Fibroblast of villous mesenchyme (primary cell): ENCODE measurements around the gene SCN3A. TPM values are rescaled to one million over a fixed set of nuclear protein-coding genes. Genes with fewer than 3 reads are reported as not detected.

Source experiments
- DNase-seq: peaks from one replicate; pipeline ENCODE4 v3.0.0-alpha.2; 2010; ENCODE audit warnings: low read depth
- H3K4me3 ChIP-seq: 2 replicates; pipeline ENCODE4 v1.5.1; 2011; ENCODE audit warnings: low read depth, mild to moderate bottlenecking, low read length
- total RNA-seq: library from RNA; depleted of rRNA; stranded (reverse); fragments of >200 nt; gene quantifications from 2 replicates; pipeline ENCODE4 v1.2.3, GENCODE V29; 2012
- TF ChIP-seq, protein P1 (sequence below): IDR thresholded peaks from 2 replicates; pipeline ENCODE4 v1.5.1; 2012; ENCODE audit warnings: low read depth, mild to moderate bottlenecking, low read length; ENCODE audit not compliant: insufficient read depth

SCN3A gene
- total RNA-seq, 1 donor: not detected

DNA sequence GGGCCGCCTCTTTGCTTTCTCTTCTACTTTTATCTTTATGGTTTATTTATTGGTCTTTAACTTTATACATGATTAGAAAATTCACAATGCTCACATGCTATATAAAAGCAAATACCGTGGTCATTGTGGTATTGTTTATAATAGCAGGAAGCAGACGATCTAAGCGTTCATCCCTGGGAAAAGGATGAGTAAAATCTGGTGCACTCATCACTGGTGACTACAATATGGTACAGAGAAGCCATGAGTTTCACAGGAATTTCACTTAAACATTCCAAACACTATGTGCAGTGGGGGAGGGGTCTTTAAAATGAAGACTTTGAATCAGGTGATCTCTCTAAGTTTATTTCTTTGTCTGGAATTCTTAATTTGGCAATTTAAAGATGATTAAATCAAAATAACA, 97.9 kb downstream of the SCN3A start:
- DNase-seq: no peak
- no peak overlapping the region for H3K4me3 ChIP-seq
- TF ChIP-seq, protein P1, sequence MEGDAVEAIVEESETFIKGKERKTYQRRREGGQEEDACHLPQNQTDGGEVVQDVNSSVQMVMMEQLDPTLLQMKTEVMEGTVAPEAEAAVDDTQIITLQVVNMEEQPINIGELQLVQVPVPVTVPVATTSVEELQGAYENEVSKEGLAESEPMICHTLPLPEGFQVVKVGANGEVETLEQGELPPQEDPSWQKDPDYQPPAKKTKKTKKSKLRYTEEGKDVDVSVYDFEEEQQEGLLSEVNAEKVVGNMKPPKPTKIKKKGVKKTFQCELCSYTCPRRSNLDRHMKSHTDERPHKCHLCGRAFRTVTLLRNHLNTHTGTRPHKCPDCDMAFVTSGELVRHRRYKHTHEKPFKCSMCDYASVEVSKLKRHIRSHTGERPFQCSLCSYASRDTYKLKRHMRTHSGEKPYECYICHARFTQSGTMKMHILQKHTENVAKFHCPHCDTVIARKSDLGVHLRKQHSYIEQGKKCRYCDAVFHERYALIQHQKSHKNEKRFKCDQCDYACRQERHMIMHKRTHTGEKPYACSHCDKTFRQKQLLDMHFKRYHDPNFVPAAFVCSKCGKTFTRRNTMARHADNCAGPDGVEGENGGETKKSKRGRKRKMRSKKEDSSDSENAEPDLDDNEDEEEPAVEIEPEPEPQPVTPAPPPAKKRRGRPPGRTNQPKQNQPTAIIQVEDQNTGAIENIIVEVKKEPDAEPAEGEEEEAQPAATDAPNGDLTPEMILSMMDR: no peak

DNA sequence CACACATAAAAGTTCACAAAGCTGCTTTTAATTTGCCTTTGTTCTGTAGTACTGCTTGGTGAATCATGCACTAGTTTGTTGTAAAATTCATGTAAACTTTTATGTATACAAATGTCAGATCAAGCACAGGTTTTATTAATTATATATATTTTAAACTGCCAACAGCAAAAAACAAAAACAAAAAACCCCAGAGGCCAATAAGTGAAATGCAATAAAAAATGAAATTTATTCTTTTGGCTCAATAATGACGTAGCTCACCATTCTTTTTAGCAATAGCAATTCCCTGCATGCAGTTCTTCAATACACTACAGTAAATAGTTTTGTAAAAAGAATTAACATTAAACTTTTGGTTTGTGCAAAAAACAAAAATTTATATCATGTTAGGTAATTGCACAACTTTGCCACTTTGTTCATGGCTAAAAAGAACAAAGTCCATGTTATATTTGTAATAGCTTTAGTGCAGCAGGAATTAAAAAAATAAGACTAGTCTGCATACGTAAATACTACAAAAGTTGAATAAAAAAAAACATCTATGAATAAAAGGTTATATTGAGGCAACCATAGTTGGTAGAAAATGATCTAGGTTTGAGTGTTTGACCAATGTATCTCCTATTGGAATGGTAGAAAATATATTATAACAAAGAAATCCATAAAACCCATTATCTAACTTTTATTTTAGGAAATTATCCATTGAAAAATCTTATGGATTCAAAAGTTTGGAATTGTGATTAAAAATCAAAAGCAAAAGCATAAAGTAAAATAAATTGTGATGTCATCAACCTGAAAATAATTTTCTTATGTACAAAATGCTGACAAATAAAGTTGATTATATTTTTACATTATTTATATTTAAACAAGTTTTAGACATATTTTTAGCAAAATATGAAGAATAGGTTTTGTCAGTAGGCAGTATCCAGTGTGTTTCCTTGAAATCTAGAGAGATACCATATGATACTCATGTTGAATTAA, 115.6 kb downstream of the SCN3A start:
- no peak overlapping the region for H3K4me3 ChIP-seq
- TF ChIP-seq, protein P1: no peak
- no peak for DNase-seq

DNA sequence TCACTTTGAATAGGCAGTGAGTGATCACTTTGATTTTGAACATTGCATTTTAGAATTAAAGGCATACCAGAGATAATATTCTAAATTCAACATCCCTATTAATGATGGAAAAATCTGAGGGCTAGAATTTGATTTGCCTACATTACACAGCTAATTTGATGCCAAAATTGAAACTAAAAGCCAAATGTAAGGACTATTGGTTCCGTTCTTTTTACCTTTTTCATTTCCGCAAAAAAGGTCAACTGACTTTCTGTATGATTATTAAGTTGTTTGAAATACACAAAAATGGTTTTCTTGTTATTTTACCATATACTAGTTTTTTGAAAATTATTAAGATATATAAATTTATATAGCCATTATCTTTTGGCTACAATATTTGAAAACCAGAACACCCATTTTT, 117.5 kb downstream of the SCN3A start:
- TF ChIP-seq, protein P1: no peak
- H3K4me3 ChIP-seq: no peak overlapping the region
- DNase-seq: no peak

DNA sequence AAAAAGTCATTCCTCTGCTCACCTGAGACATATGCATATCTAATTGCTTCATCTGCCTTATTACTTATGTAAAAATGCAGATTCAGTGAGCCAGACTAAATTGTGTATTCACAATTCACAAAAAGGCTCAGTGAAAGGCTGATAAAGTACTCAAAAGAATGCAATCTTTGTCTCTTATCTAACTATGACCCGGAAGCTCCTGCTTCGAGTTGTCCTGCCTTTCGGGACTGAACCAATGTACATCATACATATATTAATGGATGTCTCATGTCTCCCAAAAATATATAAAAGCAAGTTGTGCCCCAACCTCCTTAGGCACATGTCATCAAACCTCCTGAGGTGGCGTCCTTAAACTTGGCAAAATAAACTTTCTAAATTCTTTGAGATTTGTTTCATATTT, 120.5 kb downstream of the SCN3A start:
- DNase-seq: no peak
- TF ChIP-seq, protein P1: no peak
- no peak overlapping the region for H3K4me3 ChIP-seq

DNA sequence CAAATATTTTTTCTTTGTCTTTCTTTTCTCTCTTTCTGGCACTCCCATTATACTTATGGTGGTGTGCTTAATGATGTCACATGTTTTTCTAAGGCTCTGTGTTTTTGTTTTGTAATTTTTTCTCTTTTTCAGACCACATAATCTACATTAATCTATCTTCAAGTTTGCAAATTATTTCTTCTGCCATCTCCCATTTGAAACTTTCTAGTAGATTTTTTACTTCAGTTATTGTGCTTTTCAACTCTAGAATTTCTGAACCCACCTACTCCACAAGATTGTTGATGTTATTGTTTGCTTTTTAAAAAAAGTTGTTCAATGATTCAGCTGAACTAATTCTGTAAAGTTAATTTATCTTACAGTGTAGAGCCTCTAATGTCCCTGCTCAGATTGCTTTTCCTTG, 121.4 kb downstream of the SCN3A start:
- TF ChIP-seq, protein P1: no peak
- no peak for DNase-seq
- no peak overlapping the region for H3K4me3 ChIP-seq

DNA sequence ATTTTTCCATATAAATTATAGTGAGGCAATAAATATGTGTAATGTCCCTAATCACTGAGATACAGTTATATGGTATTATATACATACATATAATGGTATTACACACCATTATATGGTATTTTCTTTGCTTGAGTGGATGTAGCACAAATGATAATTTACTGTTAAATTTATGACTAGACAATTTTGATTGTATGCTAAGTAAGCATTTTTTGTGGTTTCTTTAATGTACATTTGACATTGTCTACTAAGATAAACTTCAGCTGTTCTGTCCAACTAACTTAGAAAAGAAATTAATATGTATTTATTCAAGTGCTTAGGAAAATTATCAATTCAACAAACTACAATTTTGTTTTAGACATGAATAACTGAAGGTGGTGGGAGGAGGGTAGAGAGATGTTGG, 122.6 kb downstream of the SCN3A start:
- TF ChIP-seq, protein P1: no peak
- H3K4me3 ChIP-seq: no peak overlapping the region
- DNase-seq: no peak

DNA sequence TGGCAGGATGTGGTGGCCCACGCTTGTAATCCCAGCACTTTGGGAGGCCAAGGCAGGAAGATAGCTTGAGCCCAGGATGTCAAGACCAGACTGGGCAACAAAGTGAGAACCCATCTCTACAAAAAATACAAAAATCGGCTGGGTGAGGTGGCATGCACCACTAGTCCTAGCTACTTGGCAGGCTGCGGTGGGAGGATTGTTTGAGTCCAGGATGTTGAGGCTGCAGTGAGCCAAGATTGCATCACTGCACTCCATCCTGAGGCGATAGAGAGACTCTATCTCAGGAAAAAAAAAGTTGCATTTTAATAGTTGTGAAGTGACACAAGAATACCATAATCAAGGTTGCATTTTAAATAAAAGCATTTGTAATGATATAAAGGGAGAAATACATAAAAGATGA, 124.4 kb downstream of the SCN3A start:
- TF ChIP-seq, protein P1: no peak
- DNase-seq: no peak
- no peak overlapping the region for H3K4me3 ChIP-seq
